Neural progenitor cell (in vitro differentiated cells): ENCODE data around the gene PPIA. TPM values are rescaled to one million over a fixed set of nuclear protein-coding genes. Genes with fewer than 3 reads are reported as not detected.

Experiments used
- DNase-seq: peaks from one replicate; pipeline ENCODE4 v3.0.0-alpha.2; 2016; ENCODE audit warnings: low spot score
- H2AFZ ChIP-seq: fragments of 200-600 bp; sonication (generic); replicated peaks from 2 replicates; pipeline ENCODE4 v1.6.1; 2016; ENCODE audit warnings: antibody characterized with exemption
- H3F3A ChIP-seq: fragments of 200-600 bp; sonication (generic); 2 replicates; pipeline ENCODE4 v1.6.1; 2016; ENCODE audit warnings: antibody characterized with exemption, low read depth
- H3K27ac ChIP-seq: fragments of 200-600 bp; sonication (generic); 2 replicates; pipeline ENCODE4 v1.5.1; 2016; ENCODE audit warnings: mild to moderate bottlenecking
- H3K27me3 ChIP-seq: fragments of 200-600 bp; sonication (generic); 2 replicates; pipeline ENCODE4 v1.6.1; 2016; ENCODE audit warnings: mild to moderate bottlenecking, moderate library complexity
- H3K36me3 ChIP-seq: fragments of 200-600 bp; sonication (generic); 2 replicates; pipeline ENCODE4 v1.5.1; 2016
- H3K4me1 ChIP-seq: fragments of 200-600 bp; sonication (generic); 2 replicates; pipeline ENCODE4 v1.6.1; 2016; ENCODE audit warnings: mixed run types
- H3K4me2 ChIP-seq: fragments of 200-600 bp; sonication (generic); 2 replicates; pipeline ENCODE4 v1.6.1; 2016
- H3K4me3 ChIP-seq: fragments of 200-600 bp; sonication (generic); 2 replicates; pipeline ENCODE4 v1.5.1; 2016
- H3K79me2 ChIP-seq: fragments of 200-600 bp; sonication (generic); 2 replicates; pipeline ENCODE4 v1.6.1; 2016; ENCODE audit warnings: low read depth
- H3K9ac ChIP-seq: fragments of 200-600 bp; sonication (generic); 2 replicates; pipeline ENCODE4 v1.6.1; 2016
- H3K9me3 ChIP-seq: fragments of 200-600 bp; sonication (generic); 2 replicates; pipeline ENCODE4 v1.5.1; 2016; ENCODE audit warnings: low read depth
- H4K20me1 ChIP-seq: fragments of 200-600 bp; sonication (generic); 2 replicates; pipeline ENCODE4 v1.6.1; 2016; ENCODE audit warnings: low read depth
- H3K27ac Mint-ChIP-seq: 3 replicates; pipeline ENCODE4 v1.8.0; 2021; ENCODE audit warnings: mixed read lengths
- H3K27me3 Mint-ChIP-seq: 2 replicates; pipeline ENCODE4 v1.8.0; 2022; ENCODE audit warnings: low read depth, mild to moderate bottlenecking, inconsistent platforms, moderate library complexity, mixed read lengths; ENCODE audit not compliant: insufficient read depth
- H3K36me3 Mint-ChIP-seq: 3 replicates; pipeline ENCODE4 v1.8.0; 2021; ENCODE audit warnings: mixed read lengths
- H3K4me1 Mint-ChIP-seq: 3 replicates; pipeline ENCODE4 v1.8.0; 2021; ENCODE audit warnings: mixed read lengths
- H3K4me3 Mint-ChIP-seq: 3 replicates; pipeline ENCODE4 v1.8.0; 2021; ENCODE audit warnings: mild to moderate bottlenecking, moderate library complexity, mixed read lengths
- H3K9me3 Mint-ChIP-seq: 3 replicates; pipeline ENCODE4 v1.8.0; 2020; ENCODE audit warnings: mixed read lengths
- CTCF ChIP-seq: fragments of 200-600 bp; sonication (generic); IDR thresholded peaks from 2 replicates; pipeline ENCODE4 v1.5.1; 2017; ENCODE audit warnings: antibody characterized with exemption, mild to moderate bottlenecking
- EZH2 ChIP-seq: fragments of 200-600 bp; sonication (generic); IDR thresholded peaks from 2 replicates; pipeline ENCODE4 v1.6.1; 2017; ENCODE audit warnings: antibody characterized with exemption, mild to moderate bottlenecking, moderate library complexity
- EZH2phosphoT487 ChIP-seq: fragments of 200-600 bp; sonication (generic); IDR thresholded peaks from 2 replicates; pipeline ENCODE4 v1.6.1; 2017; ENCODE audit warnings: antibody characterized with exemption
- total RNA-seq: library from RNA; depleted of rRNA; stranded (reverse); fragments of >200 nt; gene quantifications from 2 replicates; pipeline ENCODE4 v1.2.3, GENCODE V29; 2015; ENCODE audit warnings: low replicate concordance

Gene PPIA
- total RNA-seq, 1 donor from 2014 or later = 2,932 TPM

DNA sequence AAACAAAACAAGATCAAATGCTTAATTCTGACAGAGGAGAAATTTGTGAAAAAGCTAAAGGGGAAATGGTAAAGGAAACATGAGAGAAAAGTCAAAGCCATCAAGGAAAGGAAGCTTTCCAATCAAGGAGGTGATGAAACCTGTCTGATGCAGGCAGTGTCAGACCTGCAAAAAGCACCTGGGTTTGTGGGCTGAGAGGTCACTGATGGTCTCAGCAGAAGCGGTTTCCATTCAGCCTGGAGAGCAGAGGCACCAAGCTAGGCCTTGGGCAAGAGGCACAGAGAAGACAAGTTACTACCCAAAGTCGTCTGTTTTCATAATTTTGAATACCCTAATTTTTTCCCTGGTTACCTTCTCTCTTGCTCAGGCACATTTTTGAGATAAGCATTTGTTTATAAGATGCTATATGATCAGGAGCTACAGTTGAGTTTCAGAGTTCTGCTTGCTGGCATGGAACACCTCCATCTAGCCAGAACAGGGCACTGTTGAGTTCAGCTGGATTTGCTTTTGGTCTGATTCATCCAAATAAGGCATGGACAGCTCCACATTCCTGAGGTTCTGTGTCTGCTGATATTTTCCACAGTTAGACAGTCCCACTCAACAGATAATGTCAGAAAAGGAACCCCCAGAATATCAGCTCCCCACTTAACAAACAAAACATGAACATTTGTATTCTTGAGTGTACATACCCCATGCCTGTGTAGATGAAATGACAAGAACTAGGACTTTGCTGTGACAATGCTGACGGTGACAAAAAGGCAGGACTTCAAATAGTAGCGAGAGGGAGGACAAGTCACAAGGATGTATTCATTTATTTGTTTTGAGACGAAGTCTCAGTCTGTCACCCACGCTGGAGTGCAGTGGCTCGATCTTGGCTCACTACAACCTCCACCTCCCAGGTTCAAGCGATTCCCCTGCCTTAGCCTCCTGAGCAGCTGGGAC lies 4.9 kb upstream of the PPIA start:
- Histone ChIP-seq H2AFZ (no peak overlapping the region), H3K27ac (no peak overlapping the region), H3K4me3 (no peak overlapping the region), H3K4me2 (no peak overlapping the region), H3K36me3 (no peaks in the 10 kb centered on the region), H3K9me3 (no peaks in the 10 kb centered on the region), H3K79me2 (peaks cover 9% of the 10 kb centered on the region), H3K4me1 (peaks cover 3% of the 10 kb centered on the region), H3F3A (peaks cover 9% of the 10 kb centered on the region), H3K27me3 (no peaks in the 10 kb centered on the region), H3K9ac (no peak overlapping the region), H4K20me1 (no peaks in the 10 kb centered on the region)
- Mint-ChIP-seq H3K36me3 (no peaks in the 10 kb centered on the region), H3K4me1 (no peaks in the 10 kb centered on the region), H3K4me3 (no peak overlapping the region), H3K9me3 (no peaks in the 10 kb centered on the region), H3K27ac (no peak overlapping the region), H3K27me3 (no peaks in the 10 kb centered on the region)
- TF ChIP-seq EZH2 = no peak
- TF ChIP-seq CTCF = no peak
- TF ChIP-seq EZH2phosphoT487 = no peak
- DNase-seq = no peak

DNA sequence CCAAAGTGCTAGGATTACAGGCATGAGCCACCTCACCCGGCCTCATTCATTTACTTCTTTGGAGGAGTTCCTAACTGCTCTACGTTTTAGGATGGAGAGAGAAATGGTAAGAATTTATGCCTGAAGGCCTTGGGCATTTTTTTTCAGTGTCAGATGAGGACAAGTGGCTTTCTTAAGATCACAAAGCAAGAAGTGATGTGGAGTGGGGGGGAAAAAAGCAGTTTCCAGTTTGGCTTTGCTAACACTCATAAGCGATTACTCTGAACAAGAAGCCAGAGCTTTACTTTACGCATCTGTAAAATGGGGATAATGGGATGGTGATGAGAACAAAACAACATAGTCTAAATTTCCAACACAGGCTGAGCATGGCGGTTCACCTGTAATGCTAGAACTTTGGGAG lies 2.6 kb upstream of the PPIA start:
- Histone ChIP-seq H3K9ac (no peak overlapping the region), H3K27me3 (no peaks in the 10 kb centered on the region), H3K27ac (no peak overlapping the region), H3K79me2 (peaks cover 33% of the 10 kb centered on the region), H2AFZ (no peak overlapping the region), H3K36me3 (no peaks in the 10 kb centered on the region), H3K4me3 (no peak overlapping the region), H3K4me2 (no peak overlapping the region), H3K4me1 (peaks cover 8% of the 10 kb centered on the region), H3F3A (peaks cover 26% of the 10 kb centered on the region), H4K20me1 (peaks cover 19% of the 10 kb centered on the region), H3K9me3 (no peaks in the 10 kb centered on the region)
- no peak for TF ChIP-seq CTCF
- no peak for TF ChIP-seq EZH2
- no peak for TF ChIP-seq EZH2phosphoT487
- peaks cover 5% of the 10 kb centered on the region for H3K27me3 Mint-ChIP-seq
- peaks cover 12% of the 10 kb centered on the region for H3K36me3 Mint-ChIP-seq
- H3K4me1 Mint-ChIP-seq = peaks cover 13% of the 10 kb centered on the region
- peak overlapping the region; percentile 30 for H3K4me3 Mint-ChIP-seq
- DNase-seq = no peak
- no peak overlapping the region for H3K27ac Mint-ChIP-seq
- no peaks in the 10 kb centered on the region for H3K9me3 Mint-ChIP-seq

- Histone ChIP-seq H3K79me2 (peaks cover 37% of the 10 kb centered on the region), H2AFZ (no peak overlapping the region), H3K9me3 (no peaks in the 10 kb centered on the region), H3K36me3 (peaks cover 1% of the 10 kb centered on the region), H3F3A (peaks cover 31% of the 10 kb centered on the region), H3K9ac (no peak overlapping the region), H3K27me3 (no peaks in the 10 kb centered on the region), H3K27ac (no peak overlapping the region), H3K4me2 (no peak overlapping the region), H3K4me3 (no peak overlapping the region), H3K4me1 (peaks cover 8% of the 10 kb centered on the region), H4K20me1 (peaks cover 23% of the 10 kb centered on the region)
- TF ChIP-seq EZH2 = no peak
- TF ChIP-seq CTCF = no peak
- no peak for TF ChIP-seq EZH2phosphoT487
- Mint-ChIP-seq H3K4me3 (peak overlapping the region; percentile 30), H3K36me3 (peaks cover 12% of the 10 kb centered on the region), H3K4me1 (peaks cover 14% of the 10 kb centered on the region), H3K27me3 (peaks cover 5% of the 10 kb centered on the region), H3K9me3 (no peaks in the 10 kb centered on the region), H3K27ac (no peak overlapping the region)
- DNase-seq = no peak
These were observed 2.1 kb upstream of the PPIA start for GRCh38 chr7:44794331-44794730.
